OCI-LY1 (cell line): ENCODE results near the gene EGFL7.

Experiments
- H2AFZ ChIP-seq: fragments of 200-600 bp; sonication (generic), shearing (Covaris generic); 2 replicates; pipeline ENCODE4 v1.6.0; 2014; ENCODE audit warnings: antibody characterized with exemption, mild to moderate bottlenecking, low read length
- H3F3A ChIP-seq: fragments of 200-600 bp; sonication (generic), shearing (Covaris generic); 2 replicates; pipeline ENCODE4 v1.6.0; 2014; ENCODE audit warnings: mild to moderate bottlenecking, antibody characterized with exemption, low read length, moderate library complexity; ENCODE audit not compliant: insufficient read depth
- H3K27ac ChIP-seq: fragments of 200-600 bp; sonication (generic); 2 replicates; pipeline ENCODE4 v1.5.1; 2014; ENCODE audit warnings: low read length, mixed run types, mild to moderate bottlenecking, low read depth; ENCODE audit not compliant: poor library complexity, severe bottlenecking
- H3K27me3 ChIP-seq: fragments of 200-600 bp; sonication (generic); 2 replicates; pipeline ENCODE4 v1.6.0; 2014; ENCODE audit warnings: antibody characterized with exemption, mild to moderate bottlenecking, low read length, moderate library complexity; ENCODE audit not compliant: insufficient read depth
- H3K36me3 ChIP-seq: fragments of 200-600 bp; sonication (generic); 2 replicates; pipeline ENCODE4 v1.6.1; 2014; ENCODE audit warnings: mild to moderate bottlenecking, antibody characterized with exemption, low read length, moderate library complexity, mixed read lengths; ENCODE audit not compliant: insufficient read depth
- H3K4me1 ChIP-seq: fragments of 200-600 bp; sonication (generic); 2 replicates; pipeline ENCODE4 v1.5.1; 2014; ENCODE audit warnings: mild to moderate bottlenecking, low read length, moderate library complexity; ENCODE audit not compliant: insufficient read depth, severe bottlenecking
- H3K4me2 ChIP-seq: fragments of 200-600 bp; sonication (generic), shearing (Covaris generic); 2 replicates; pipeline ENCODE4 v1.6.1; 2014; ENCODE audit warnings: low read length
- H3K4me3 ChIP-seq: fragments of 200-600 bp; sonication (generic); 2 replicates; pipeline ENCODE4 v1.5.1; 2014; ENCODE audit warnings: low read length, low read depth, mild to moderate bottlenecking, mixed read lengths; ENCODE audit not compliant: poor library complexity, severe bottlenecking
- H3K79me2 ChIP-seq: fragments of 200-600 bp; shearing (Covaris generic); 2 replicates; pipeline ENCODE4 v1.6.1; 2016; ENCODE audit warnings: mixed run types, low read length, mixed read lengths; ENCODE audit not compliant: insufficient read depth
- H3K9ac ChIP-seq: fragments of 200-600 bp; sonication (generic), shearing (Covaris generic); 2 replicates; pipeline ENCODE4 v1.6.1; 2014; ENCODE audit warnings: mild to moderate bottlenecking, low read length, mixed read lengths
- H3K9me2 ChIP-seq: fragments of 200-600 bp; sonication (generic), shearing (Covaris generic); 2 replicates; pipeline ENCODE4 v1.6.1; 2014; ENCODE audit warnings: low read depth, mild to moderate bottlenecking, low read length, mixed read lengths
- H3K9me3 ChIP-seq: fragments of 200-600 bp; shearing (Covaris generic); 2 replicates; pipeline ENCODE4 v1.6.1; 2014; ENCODE audit warnings: low read length, mixed read lengths
- H4K20me1 ChIP-seq: fragments of 200-600 bp; sonication (generic), shearing (Covaris generic); 2 replicates; pipeline ENCODE4 v1.6.0; 2016; ENCODE audit warnings: mild to moderate bottlenecking, low read length; ENCODE audit not compliant: insufficient read depth
- CTCF ChIP-seq: fragments of 200-600 bp; sonication (generic), shearing (Covaris generic); IDR thresholded peaks from 2 replicates; pipeline ENCODE4 v1.5.1; 2017; ENCODE audit warnings: mild to moderate bottlenecking, antibody characterized with exemption, low read length, moderate library complexity, mixed read lengths
- EZH2 ChIP-seq: fragments of 200-600 bp; sonication (generic), shearing (Covaris generic); IDR thresholded peaks from 2 replicates; pipeline ENCODE4 v1.8.0; 2017; ENCODE audit warnings: borderline replicate concordance, mixed run types, mild to moderate bottlenecking, antibody characterized with exemption, low read length, moderate library complexity, mixed read lengths

Gene EGFL7

GRCh38 chr9:136655536-136656182 is 7.1 kb upstream of the EGFL7 start:
- TF ChIP-seq CTCF: no peak
- TF ChIP-seq EZH2: no peak
- no peaks in the 10 kb centered on the region for H3K9me3 ChIP-seq
- no peaks in the 10 kb centered on the region for H3F3A ChIP-seq
- H3K4me1 ChIP-seq: no peaks in the 10 kb centered on the region
- no peak overlapping the region for H2AFZ ChIP-seq
- no peak overlapping the region for H3K27ac ChIP-seq
- 0 out of 2 replicates have a peak, but pooled peaks cover 9% of the 10 kb centered on the region for H3K27me3 ChIP-seq
- no peaks in the 10 kb centered on the region for H3K36me3 ChIP-seq
- H3K9me2 ChIP-seq: no peaks in the 10 kb centered on the region
- H4K20me1 ChIP-seq: no peaks in the 10 kb centered on the region
- no peaks in the 10 kb centered on the region for H3K79me2 ChIP-seq
- H3K9ac ChIP-seq: no peak overlapping the region
- no peak overlapping the region for H3K4me3 ChIP-seq
- H3K4me2 ChIP-seq: no peak overlapping the region

GRCh38 chr9:136656183-136656738 is 6.5 kb upstream of the EGFL7 start:
- Histone ChIP-seq H3K79me2 (no peaks in the 10 kb centered on the region), H3F3A (no peaks in the 10 kb centered on the region), H3K9me2 (no peaks in the 10 kb centered on the region), H3K4me2 (no peak overlapping the region), H3K9ac (no peak overlapping the region), H3K4me1 (no peaks in the 10 kb centered on the region), H2AFZ (no peak overlapping the region), H3K36me3 (no peaks in the 10 kb centered on the region), H3K27me3 (0 out of 2 replicates have a peak, but pooled peaks cover 9% of the 10 kb centered on the region), H3K9me3 (no peaks in the 10 kb centered on the region), H4K20me1 (no peaks in the 10 kb centered on the region), H3K27ac (no peak overlapping the region), H3K4me3 (no peak overlapping the region)
- TF ChIP-seq EZH2 (no peak), CTCF (no peak)

- Histone ChIP-seq H3K27me3 (0 out of 2 replicates have a peak, but pooled peaks cover 6% of the 10 kb centered on the region), H3K4me1 (no peaks in the 10 kb centered on the region), H3F3A (no peaks in the 10 kb centered on the region), H3K27ac (no peak overlapping the region), H3K4me2 (no peak overlapping the region), H4K20me1 (no peaks in the 10 kb centered on the region), H3K36me3 (no peaks in the 10 kb centered on the region), H2AFZ (no peak overlapping the region), H3K9me2 (no peaks in the 10 kb centered on the region), H3K4me3 (no peak overlapping the region), H3K9me3 (no peaks in the 10 kb centered on the region), H3K9ac (no peak overlapping the region), H3K79me2 (no peaks in the 10 kb centered on the region)
- TF ChIP-seq CTCF: no peak
- no peak for TF ChIP-seq EZH2
These were observed 5.7 kb upstream of the EGFL7 start for GRCh38 chr9:136656795-136657611.
